OCI-LY7 (cell line): ENCODE measurements around the gene STK35.

Experiments used
- CTCF ChIP-seq: fragments of 200-600 bp; sonication (generic); conservative IDR thresholded peaks from 2 replicates; pipeline ENCODE4 v1.5.1; 2014; ENCODE audit warnings: mild to moderate bottlenecking, antibody characterized with exemption, low read length, moderate library complexity, mixed read lengths
- EZH2phosphoT487 ChIP-seq: fragments of 200-600 bp; sonication (generic); IDR thresholded peaks from 2 replicates; pipeline ENCODE4 v1.6.1; 2018; ENCODE audit warnings: low read depth, borderline replicate concordance, mild to moderate bottlenecking, mixed run types, antibody characterized with exemption, low read length, moderate library complexity, mixed read lengths

DNA sequence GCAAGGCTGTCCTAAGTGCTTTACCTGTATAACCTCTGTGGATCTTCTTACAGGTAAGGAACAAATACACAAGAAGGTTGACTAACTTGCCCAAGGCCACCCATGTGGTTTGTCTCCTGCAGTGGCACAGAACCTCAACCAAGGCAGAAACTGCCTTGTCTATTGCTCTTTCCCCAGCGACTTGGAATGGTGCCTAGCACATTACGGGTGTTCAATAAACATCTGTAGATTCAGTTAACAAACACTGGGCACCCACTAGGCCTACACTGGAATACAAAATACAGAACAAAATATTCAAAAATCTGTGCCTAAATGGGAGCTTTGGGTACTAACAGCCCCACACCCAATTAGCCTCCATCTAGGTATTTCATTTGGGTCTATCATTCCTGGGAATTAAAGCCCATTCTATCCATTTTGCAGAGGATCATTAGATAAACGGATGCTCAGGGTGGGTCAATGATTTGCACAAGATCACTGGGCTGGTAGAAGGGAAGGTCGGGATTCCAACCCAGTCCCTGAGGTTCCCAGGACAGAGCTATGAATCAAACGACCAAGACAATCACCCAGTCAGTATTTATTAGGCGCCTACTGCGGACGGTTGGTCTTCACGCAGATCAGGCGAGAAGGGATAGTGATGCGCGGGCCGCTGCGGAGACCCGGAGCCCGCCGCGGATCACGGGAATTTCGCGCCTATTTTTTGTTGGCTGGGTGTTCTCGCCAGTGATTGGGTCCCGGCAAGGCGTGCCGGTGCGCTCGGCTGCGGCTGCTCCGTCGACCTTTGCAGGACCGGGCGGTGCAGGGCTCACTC, at the start of gene STK35:
- no peak for TF ChIP-seq CTCF
- no peak for TF ChIP-seq EZH2phosphoT487
